HCT116 (cell line): ENCODE data around the gene DCTN1. TPM values are rescaled to one million over a fixed set of nuclear protein-coding genes. Genes with fewer than 3 reads are reported as not detected.
"Not testable (repeated sequence)": the region's sequence is repeated elsewhere in the genome, so short reads cannot be mapped to it uniquely, and the experiment has no call there.

Source experiments
- ATAC-seq: fragments of 200-7000 bp; cut with Tn5 transposase; 2 replicates; pipeline ENCODE4 v1.9.1; 2020; ENCODE audit warnings: mild to moderate bottlenecking, moderate library complexity
- BruUV-seq: library from RNA; stranded (reverse); fragments of 400-500 nt; replicated peaks from 2 replicates; lab custom pipeline; 2021; lab: Mats Ljungman, UMichigan
- CTCF ChIA-PET: fragments of 300-600 bp; sonication (Branson Sonifier 250); formaldehyde crosslinking; loops from one replicate; lab custom pipeline; 2021; ENCODE audit warnings: antibody characterized with exemption; lab: Charles Lee
- POLR2A ChIA-PET: fragments of 300-600, 350-600 bp; sonication (Branson Sonifier 250); formaldehyde crosslinking; loops from one replicate; lab custom pipeline; 2021; ENCODE audit warnings: antibody characterized with exemption; lab: Charles Lee
- RAD21 ChIA-PET, 2 experiments: fragments of 300-600 bp; sonication (Branson Sonifier 250); formaldehyde crosslinking; loops; one replicate each; lab custom pipeline; 2023; ENCODE audit warnings: low total read pairs in 2 of 2; ENCODE audit not compliant: uncharacterized antibody in 2 of 2, unreplicated experiment in 2 of 2, low non-redundant PET in 1 of 2; lab: Charles Lee
- DNase-seq: peaks from one replicate; pipeline ENCODE4 v3.0.0-alpha.2; 2010; ENCODE audit warnings: low read depth, low spot score
- H2AFZ ChIP-seq: fragments of 200-600 bp; shearing (Covaris generic), sonication (generic); 2 replicates; pipeline ENCODE4 v1.6.1; 2017; ENCODE audit warnings: low read depth, mixed run types, mixed read lengths, antibody characterized with exemption, low read length; ENCODE audit not compliant: poor library complexity, severe bottlenecking
- H3K27ac ChIP-seq: 2 replicates; pipeline ENCODE4 v1.5.1; 2012; ENCODE audit warnings: low read depth, low read length
- H3K27me3 ChIP-seq: fragments of 200-600 bp; sonication (generic); 2 replicates; pipeline ENCODE4 v1.6.1; 2016; ENCODE audit warnings: mixed run types, low read length, mixed read lengths; ENCODE audit not compliant: insufficient read depth
- H3K36me3 ChIP-seq, 2 experiments: fragments of 200-500 bp in 1 of 2; fragments of 200-600 bp in 1 of 2; sonication (Bioruptor generic) in 1 of 2; sonication (generic) in 1 of 2; 2 replicates each; pipeline versions ENCODE4 v1.5.1 to v1.6.1; 2014 to 2016; ENCODE audit warnings: low read length in 2 of 2, inconsistent platforms in 1 of 2, mixed read lengths in 1 of 2, mixed run types in 1 of 2; ENCODE audit not compliant: insufficient read depth in 2 of 2, control insufficient read depth in 1 of 2
- H3K4me1 ChIP-seq, 2 experiments: fragments of 200-600 bp in 1 of 2; sonication (generic) in 1 of 2; 2 replicates each; pipeline versions ENCODE4 v1.5.1 to v1.6.1; 2012 to 2017; ENCODE audit warnings: low read length in 2 of 2, inconsistent platforms in 1 of 2, mild to moderate bottlenecking in 1 of 2, mixed read lengths in 1 of 2, mixed run types in 1 of 2, moderate library complexity in 1 of 2; ENCODE audit not compliant: insufficient read depth in 2 of 2, control insufficient read depth in 1 of 2
- H3K4me2 ChIP-seq: fragments of 200-600 bp; sonication (generic); 2 replicates; pipeline ENCODE4 v1.6.1; 2017; ENCODE audit warnings: mixed run types, low read length, mixed read lengths
- H3K4me3 ChIP-seq, 2 experiments: fragments of 200-600 bp in 1 of 2; sonication (generic) in 1 of 2; replicated peaks in 1 of 2; 2 replicates each; pipeline ENCODE4 v1.5.1; 2011 to 2016; ENCODE audit warnings: low read length in 2 of 2, control low read depth in 1 of 2, low read depth in 1 of 2, mild to moderate bottlenecking in 1 of 2, mixed read lengths in 1 of 2, mixed run types in 1 of 2
- H3K79me2 ChIP-seq: fragments of 200-600 bp; sonication (generic); 2 replicates; pipeline ENCODE4 v1.6.1; 2017; ENCODE audit warnings: mild to moderate bottlenecking, mixed run types, low read length, moderate library complexity, mixed read lengths; ENCODE audit not compliant: insufficient read depth
- H3K9ac ChIP-seq: fragments of 200-600 bp; sonication (generic); 2 replicates; pipeline ENCODE4 v1.6.1; 2016; ENCODE audit warnings: low read length, mixed read lengths
- H3K9me2 ChIP-seq: fragments of 200-600 bp; sonication (generic), shearing (Covaris generic); 2 replicates; pipeline ENCODE4 v1.6.1; 2017; ENCODE audit warnings: mixed run types, mild to moderate bottlenecking, moderate library complexity; ENCODE audit not compliant: insufficient read depth
- H3K9me3 ChIP-seq, 2 experiments: fragments of 200-500 bp in 1 of 2; fragments of 200-600 bp in 1 of 2; sonication (Bioruptor generic) in 1 of 2; sonication (generic) in 1 of 2; 2 replicates each; pipeline ENCODE4 v1.6.1; 2014 to 2017; ENCODE audit warnings: low read length in 2 of 2, mixed read lengths in 2 of 2, inconsistent platforms in 1 of 2, low read depth in 1 of 2, mild to moderate bottlenecking in 1 of 2, mixed run types in 1 of 2, moderate library complexity in 1 of 2; ENCODE audit not compliant: control insufficient read depth in 1 of 2, insufficient read depth in 1 of 2
- H4K20me1 ChIP-seq: fragments of 200-600 bp; sonication (generic), shearing (Covaris generic); 2 replicates; pipeline ENCODE4 v1.6.1; 2017; ENCODE audit warnings: mixed run types, mild to moderate bottlenecking, moderate library complexity; ENCODE audit not compliant: insufficient read depth
- EZH2phosphoT487 ChIP-seq: fragments of 200-600 bp; IDR thresholded peaks from 2 replicates; pipeline ENCODE4 v1.6.1; 2018; ENCODE audit warnings: antibody characterized with exemption, borderline replicate concordance
- POLR2A ChIP-seq: IDR thresholded peaks from 2 replicates; pipeline ENCODE4 v1.7.0; 2011; ENCODE audit warnings: borderline replicate concordance; ENCODE audit not compliant: insufficient read depth, insufficient read length; ENCODE audit errors: extremely low read depth
- SP1 ChIP-seq: IDR thresholded peaks from 2 replicates; pipeline ENCODE4 v1.6.1; 2012; ENCODE audit warnings: low read depth
- SRF ChIP-seq: IDR thresholded peaks from 2 replicates; pipeline ENCODE4 v1.6.1; 2012; ENCODE audit warnings: low read depth
- intact Hi-C: fragments of 100-400 bp; cut with micrococcal nuclease; formaldehyde crosslinking; loops from 2 replicates; pipeline ENCODE4 v1.10.0; 2022
- total RNA-seq: library from RNA; stranded (reverse); gene quantifications from one replicate; pipeline ENCODE4 v1.2.1, GENCODE V29; 2021; ENCODE audit not compliant: unreplicated experiment

The DCTN1 gene
- total RNA-seq, 1 experiment from 2014 or later = 129 TPM

DNA sequence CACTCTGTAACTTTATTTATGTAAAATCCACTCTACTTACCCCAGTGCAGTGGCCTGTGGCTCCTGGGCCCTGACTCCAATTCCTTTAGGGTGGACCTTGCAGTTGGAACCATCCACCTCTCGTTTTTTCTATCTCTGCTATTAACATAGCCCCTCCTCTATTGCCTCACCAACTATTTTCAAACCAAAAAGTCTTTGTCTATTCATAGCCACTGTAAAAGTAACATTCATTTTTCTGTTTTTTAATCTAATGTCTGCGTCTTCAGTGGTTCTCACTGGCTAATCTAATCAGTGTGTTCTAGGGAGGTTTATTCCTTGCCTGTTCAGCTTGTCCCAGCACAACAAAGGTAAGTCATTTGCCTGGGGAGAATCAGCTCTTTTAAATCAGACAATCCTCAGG is 36.8 kb downstream of the DCTN1 start, which contains the start of gene SLC4A5:
TSS of gene SLC4A5 (minus strand) at position 101 of the 400 bp plus-strand sequence. CDS start 28,393 bp downstream, outside the sequence.
- Histone ChIP-seq H4K20me1 (no peaks in the 10 kb centered on the region), H3K4me1 (no peaks in the 10 kb centered on the region), H3K27ac (no peak within 1 kb of the TSS), H3K9me3 (no peaks in the 10 kb centered on the region), H3K9ac (no peak within 1 kb of the TSS), H3K79me2 (no peaks in the 10 kb centered on the region), H3K4me3 (no peak within 1 kb of the TSS), H3K36me3 (no peaks in the 10 kb centered on the region), H3K4me2 (no peak within 1 kb of the TSS), H3K27me3 (no peaks in the 10 kb centered on the region), H3K9me2 (no peaks in the 10 kb centered on the region), H2AFZ (no peak within 1 kb of the TSS)
- ChIA-PET POLR2A (no interaction called here), RAD21 (no interaction called here), CTCF (interaction anchor here (1.2 kb wide), 1 partner anchor 8 kb away, joined by 4 read pairs; no protein-coding TSS in a partner anchor)
- BruUV-seq = no TSS peak
- intact Hi-C loops = no loop called here
- ATAC-seq (no peak), DNase-seq (no peak)
- no peak for TF ChIP-seq SRF
- no peak for TF ChIP-seq EZH2phosphoT487
- TF ChIP-seq POLR2A = no peak
- TF ChIP-seq SP1 = no peak

DNA sequence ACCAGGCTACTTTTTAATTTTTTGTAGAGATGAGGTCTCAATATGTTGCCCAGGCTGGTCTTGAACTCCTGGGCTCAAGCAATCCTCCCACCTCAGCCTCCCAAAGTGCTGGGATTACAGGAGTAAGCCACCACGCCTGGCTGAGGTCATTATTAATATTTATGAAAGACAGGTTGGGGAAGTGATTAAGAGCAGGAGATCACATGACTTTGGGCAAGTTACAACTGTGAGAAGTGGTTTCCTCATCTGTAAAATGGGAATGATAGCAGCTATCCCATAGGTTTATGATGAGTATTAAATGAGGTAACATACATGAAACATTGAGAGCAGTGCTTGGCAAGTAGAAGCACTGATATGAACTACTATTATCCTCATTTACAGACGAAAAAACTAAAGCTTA is 43.9 kb downstream of the DCTN1 start:
- H3K9ac ChIP-seq, H3K9me2 ChIP-seq, H3K79me2 ChIP-seq, H3K4me3 ChIP-seq, BruUV-seq, H4K20me1 ChIP-seq, H3K27me3 ChIP-seq, DNase-seq, H2AFZ ChIP-seq, H3K4me2 ChIP-seq, H3K36me3 ChIP-seq, ATAC-seq, H3K4me1 ChIP-seq, RAD21 ChIA-PET, H3K27ac ChIP-seq, POLR2A ChIA-PET, H3K9me3 ChIP-seq: not testable (repeated sequence)
- CTCF ChIA-PET = interaction anchor here (1.9 to 2.2 kb wide), 5 partner anchors 9 to 512 kb away, joined by 6 to 45 read pairs (median 13); no protein-coding TSS in a partner anchor
- intact Hi-C loops = loop anchor here (2.0 kb wide), 1 partner anchor 57 kb away; no protein-coding TSS in a partner anchor
